RPMI8226 (cell line): ENCODE data around the gene FRMD8.
"Not testable (repeated sequence)": the region's sequence is repeated elsewhere in the genome, so short reads cannot be mapped to it uniquely, and the experiment has no call there.

Experiments
- DNase-seq: peaks from one replicate; pipeline ENCODE4 v3.0.0-alpha.2; 2015

FRMD8 gene

DNA sequence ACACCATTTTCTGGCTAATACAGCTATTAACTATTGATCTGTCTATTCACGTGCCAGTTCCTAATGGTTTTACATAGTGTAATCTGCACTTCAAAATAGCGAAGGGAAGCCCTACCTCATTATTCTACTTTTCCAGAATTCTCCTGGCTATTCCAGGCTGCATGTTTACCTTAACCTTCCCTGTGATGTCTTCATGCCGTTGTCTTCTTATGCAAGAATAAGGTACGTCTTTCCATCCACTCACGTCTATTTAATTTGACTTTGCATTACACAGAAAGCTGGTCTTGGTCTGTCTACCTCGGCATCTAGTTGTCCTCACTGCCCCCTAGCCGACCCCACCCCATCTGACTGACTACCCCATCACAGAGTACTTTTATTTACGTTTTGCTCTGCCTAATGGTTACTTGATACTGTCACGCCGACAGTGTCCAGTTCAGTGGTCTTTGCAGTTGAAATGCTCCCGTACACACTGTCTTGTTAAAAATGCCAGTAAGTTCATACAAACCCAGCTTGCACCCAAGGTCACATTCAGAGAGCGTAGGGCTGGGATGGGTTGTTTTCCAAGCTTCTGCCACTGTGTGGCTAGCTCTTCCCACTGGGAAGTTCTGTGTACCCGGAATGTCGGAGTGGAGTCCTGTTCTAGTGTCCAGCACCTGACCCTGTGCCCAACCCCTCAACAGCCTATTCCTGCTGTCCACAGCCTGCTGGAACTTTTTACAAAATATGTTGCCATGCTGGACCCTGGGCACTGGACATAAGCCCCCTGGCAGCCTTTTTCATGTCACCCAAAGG, 51.2 kb downstream of the FRMD8 start:
- DNase-seq: peak; percentile 10

- peak; percentile 14 for DNase-seq
Observed at GRCh38 chr11:65438257-65439151, 52.1 kb downstream of the FRMD8 start.

GRCh38 chr11:65439331-65440181, 53.1 kb downstream of the FRMD8 start:
- DNase-seq: peak; percentile 8

DNA sequence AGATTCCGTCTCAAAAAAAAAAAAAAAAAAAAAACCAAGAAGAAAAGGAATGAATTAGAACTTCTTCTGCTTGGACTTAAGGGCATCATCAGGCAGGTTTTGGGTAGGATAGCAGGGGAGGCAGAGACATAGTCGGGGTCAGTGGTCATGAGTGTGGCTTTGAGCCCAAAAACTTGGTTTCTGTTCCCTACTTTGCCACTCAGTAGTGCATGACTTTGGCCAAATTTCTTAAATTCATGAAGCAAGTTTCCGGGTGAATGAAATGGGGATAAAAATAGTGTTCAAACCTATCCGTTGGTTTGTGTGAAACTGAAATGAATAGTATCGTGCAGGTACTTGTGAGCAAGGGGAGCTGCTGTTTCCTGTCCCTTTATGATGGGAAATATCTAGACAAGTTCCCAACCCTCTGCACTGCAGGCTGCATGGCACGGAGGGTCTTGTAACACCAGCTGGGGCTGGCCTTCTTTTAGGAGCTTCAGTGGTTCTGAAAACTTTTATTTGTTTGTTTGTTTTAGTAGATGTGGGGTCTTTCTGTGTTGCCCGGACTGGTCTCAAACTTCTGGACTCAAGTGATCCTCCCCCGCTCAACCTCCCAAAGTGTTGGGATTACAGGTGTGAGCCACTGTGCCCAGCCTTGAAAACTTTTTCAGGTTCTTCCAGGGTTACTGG, 54.5 kb downstream of the FRMD8 start:
- DNase-seq: peak; percentile 91

DNA sequence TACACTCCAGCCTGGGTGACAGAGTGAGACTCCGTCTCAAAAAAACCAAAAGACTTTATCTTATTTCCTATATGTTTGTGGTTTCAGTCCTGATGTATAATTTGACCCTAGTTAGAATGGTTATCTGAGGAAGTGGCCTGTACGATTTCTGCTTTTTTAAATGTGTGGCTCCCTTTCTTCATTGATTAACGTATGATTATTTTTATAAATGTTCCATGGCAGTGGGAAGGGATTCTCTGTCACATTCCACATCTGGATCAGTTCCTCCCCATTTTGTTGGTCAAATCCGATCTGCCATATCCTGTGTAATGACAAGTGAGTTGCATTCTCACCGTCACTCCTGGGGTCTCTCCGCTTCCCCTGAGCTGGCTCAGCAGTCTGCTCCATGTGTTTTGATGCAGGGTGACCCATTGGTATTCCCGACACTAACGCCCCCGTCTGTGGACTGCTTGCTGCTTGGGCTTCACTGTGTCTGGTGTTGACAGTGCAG, 56.5 kb downstream of the FRMD8 start:
- DNase-seq: peak; percentile 8

GRCh38 chr11:65444314-65445051, 58.0 kb downstream of the FRMD8 start:
- peak; percentile 11 for DNase-seq

- DNase-seq: peak; percentile 30
Observed at GRCh38 chr11:65445101-65445603, 58.7 kb downstream of the FRMD8 start.

DNA sequence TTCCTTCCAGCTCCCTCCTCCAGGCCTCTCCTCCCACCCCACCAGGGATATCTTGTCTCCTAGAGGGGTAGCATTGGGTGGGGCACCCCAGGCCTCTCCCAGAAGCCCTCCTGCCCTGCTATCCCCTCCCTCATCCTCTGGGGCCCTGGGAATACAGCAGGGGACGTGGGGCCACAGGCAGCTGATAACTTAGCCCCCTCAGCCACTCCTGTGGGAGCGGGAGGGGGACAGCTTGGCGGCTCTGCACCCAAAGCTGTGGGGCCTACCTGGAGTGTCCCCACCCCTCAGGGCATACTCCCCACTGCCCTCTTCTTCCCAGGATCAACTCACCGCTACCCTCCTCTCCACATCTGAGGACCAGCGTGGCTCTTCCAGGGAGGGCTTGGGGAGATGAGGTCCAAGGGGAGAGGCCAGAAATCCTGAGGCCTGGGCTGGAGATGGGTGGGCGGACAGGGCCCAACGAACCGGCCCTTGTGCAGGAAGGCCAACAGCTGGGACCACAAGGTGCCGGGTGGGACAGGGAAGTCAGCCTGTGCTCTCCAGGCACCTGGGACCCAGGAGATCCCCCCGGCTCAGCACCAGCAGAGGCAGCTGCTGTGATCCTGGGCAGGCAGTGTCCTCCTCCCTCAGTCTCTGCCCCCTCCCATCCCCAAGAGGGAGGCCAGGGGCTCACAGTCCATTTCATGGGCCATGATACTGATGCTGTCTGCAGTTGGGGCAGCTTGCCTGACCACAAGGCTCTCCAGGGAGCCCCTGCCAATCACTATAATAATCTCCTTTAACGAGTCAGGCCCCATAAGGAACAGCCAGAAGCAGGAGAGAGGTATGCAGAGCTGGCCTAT, 59.4 kb downstream of the FRMD8 start:
- DNase-seq: peak; percentile 18

GRCh38 chr11:65446446-65447277, 60.2 kb downstream of the FRMD8 start:
- peak; percentile 16 for DNase-seq

DNA sequence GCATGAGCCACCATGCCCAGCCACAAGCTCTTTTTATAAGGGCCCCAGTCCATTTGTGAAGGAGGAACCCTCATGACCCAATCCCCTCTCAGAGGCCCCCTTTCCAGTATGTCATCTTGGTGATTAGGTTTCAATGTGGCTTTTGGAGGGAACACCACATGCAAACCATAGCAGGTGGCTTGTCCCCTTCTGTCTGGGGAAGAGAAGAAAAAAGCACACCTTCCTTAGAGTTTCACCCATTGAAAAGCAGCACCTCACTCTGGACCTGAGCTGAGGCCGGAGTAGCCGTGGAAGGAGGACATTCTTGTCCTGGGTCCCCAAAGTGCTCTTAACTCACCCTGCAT, 61.6 kb downstream of the FRMD8 start:
- DNase-seq: no peak

DNA sequence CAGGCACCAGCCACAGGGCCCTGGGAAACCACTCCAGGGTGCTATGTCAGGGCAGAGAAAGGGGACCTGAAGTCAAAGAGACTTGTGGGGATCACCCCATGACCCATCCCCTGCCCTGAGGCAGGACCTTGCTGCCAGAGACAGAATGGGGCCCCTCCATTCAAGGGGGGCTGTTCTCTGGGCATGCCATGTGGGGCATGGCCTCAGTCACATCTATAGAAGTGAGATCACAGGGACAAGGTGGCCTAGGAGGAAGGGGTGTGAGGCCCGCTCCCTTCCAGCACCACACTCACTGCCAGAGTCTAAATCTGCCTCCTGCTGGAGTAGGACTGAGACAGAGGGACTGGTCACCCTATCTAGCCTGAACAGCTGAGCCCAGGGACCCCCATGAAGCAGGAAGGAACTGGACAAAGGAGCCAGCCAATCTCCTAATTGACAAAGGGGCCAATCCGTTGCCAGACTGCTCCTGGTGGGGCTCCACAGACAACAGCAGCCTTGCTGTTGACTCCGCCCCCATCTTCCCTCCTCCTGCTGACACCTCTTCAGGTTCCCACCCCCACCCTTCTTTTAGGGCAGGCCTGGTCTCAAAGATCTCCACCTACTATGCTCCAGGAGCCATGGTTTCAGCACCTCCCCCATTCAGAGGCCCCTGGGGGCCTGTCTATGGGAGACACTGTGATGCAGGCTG, 62.1 kb downstream of the FRMD8 start:
- DNase-seq: peak; percentile 43

DNA sequence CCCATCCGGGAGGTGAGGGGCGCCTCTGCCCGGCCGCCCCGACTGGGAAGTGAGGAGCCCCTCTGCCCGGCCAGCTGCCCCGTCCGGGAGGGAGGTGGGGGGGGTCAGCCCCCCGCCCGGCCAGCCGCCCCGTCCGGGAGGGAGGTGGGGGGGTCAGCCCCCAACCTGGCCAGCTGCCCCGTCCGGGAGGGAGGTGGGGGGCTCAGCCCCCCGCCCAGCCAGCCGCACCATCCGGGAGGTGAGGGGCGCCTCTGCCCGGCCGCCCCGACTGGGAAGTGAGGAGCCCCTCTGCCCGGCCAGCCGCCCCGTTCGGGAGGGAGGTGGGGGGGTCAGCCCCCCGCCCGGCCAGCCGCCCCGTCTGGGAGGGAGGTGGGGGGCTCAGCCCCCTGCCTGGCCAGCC, 64.9 kb downstream of the FRMD8 start:
- DNase-seq: not testable (repeated sequence)

DNA sequence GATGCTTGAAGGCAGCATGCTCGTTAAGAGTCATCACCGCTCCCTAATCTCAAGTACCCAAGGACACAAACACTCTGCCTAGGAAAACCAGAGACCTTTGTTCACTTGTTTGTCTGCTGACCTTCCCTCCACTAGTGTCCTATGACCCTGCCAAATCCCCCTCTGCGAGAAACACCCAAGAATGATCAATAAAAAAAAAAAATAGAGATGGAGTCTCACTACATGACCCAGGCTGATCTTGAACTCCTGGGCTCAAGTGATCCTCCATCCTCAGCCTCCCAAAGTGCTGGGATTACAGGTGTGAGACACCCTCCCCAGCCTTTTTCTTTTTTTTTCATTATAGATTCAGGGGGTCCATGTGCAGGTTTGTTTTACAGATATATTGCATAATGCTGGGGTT, 65.8 kb downstream of the FRMD8 start:
- DNase-seq: not testable (repeated sequence)

GRCh38 chr11:65452806-65453490, 66.5 kb downstream of the FRMD8 start:
- no peak for DNase-seq

- no peak for DNase-seq
Observed at GRCh38 chr11:65454311-65454695, 67.9 kb downstream of the FRMD8 start.

DNA sequence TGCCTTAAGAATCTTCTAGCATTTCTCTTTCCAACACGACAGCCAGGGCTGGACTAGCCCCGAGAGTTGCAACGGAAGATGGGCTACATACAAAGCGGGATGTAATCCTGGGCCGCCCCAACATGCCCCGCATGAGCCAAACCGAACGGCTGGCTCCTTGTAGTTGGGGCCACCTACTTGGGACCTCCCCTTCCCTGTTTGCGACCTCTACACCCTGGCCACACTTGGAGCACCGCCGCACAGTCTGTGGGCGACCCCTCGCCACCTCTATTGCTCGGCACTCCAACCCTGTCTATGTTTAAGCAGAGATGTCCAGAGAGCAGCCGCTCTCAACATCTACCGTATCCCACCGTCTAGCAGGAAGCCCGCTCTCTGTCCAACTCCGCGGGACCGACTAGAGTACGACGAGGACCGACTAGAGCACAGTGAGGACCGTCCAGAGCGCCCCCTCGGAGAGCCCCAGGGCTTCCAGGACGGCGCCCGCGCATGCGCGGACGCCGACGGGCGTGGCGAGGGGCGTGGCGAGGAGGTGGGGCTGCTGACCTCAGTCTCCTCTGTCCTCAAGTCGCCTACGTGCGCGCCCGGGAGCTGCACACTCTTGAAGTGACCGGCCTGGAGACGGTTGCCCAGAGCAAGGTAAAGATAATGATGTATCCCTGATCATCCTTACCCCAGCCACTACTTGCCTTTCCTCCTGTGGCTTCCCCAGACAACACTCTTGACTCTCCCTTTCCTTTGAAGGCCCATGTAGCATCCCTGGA, 68.4 kb downstream of the FRMD8 start:
- peak; percentile 95 for DNase-seq

- no peak for DNase-seq
Observed at GRCh38 chr11:65456418-65456817, 70.0 kb downstream of the FRMD8 start.
